OCI-LY3 (cell line): ENCODE measurements around the gene CTAGE1.

Source experiments
- EZH2phosphoT487 ChIP-seq: fragments of 200-600 bp; shearing (Covaris generic); IDR thresholded peaks from 2 replicates; pipeline ENCODE4 v1.6.1; 2018; ENCODE audit warnings: antibody characterized with exemption, mixed run types, low read depth
- TF ChIP-seq, protein P1 (sequence below): fragments of 200-600, 300-600 bp; sonication (generic); IDR thresholded peaks from 2 replicates; pipeline ENCODE4 v1.5.1; 2014; ENCODE audit warnings: antibody characterized with exemption, low read length, low read depth

DNA sequence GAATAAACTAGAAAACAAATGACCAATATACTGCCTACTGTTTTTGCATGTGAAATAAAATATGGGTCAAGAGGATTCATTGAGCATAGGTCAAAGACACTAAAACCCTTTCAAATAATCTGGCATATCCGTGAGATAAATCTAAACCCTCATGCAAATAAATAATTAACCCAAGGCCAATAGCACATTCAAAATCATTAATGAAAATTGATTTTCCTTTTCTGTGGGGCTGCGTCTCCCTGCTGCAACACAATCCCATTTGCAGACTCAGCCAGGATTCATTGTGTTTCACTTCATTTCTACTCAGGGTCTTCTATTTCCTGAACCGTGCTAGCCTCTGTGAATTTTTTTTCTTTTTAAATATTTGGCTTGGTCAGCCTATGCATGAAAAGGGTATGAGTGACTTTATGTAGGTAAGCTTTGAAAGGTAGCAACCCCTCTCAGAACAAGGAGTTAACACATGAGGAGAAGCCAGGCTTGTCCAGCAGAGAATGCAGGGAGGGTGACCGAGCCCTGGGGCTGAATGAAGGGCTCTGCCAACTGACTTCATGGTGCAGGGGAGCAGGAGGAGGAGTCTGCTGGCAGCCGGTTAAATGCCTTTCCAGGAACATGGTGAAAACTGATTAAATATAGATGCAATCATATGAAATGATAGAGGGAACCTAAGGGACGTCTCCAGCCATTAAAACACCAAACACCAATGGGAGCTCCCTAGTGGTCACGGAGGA lies 10.3 kb upstream of the CTAGE1 start:
- TF ChIP-seq, protein P1, sequence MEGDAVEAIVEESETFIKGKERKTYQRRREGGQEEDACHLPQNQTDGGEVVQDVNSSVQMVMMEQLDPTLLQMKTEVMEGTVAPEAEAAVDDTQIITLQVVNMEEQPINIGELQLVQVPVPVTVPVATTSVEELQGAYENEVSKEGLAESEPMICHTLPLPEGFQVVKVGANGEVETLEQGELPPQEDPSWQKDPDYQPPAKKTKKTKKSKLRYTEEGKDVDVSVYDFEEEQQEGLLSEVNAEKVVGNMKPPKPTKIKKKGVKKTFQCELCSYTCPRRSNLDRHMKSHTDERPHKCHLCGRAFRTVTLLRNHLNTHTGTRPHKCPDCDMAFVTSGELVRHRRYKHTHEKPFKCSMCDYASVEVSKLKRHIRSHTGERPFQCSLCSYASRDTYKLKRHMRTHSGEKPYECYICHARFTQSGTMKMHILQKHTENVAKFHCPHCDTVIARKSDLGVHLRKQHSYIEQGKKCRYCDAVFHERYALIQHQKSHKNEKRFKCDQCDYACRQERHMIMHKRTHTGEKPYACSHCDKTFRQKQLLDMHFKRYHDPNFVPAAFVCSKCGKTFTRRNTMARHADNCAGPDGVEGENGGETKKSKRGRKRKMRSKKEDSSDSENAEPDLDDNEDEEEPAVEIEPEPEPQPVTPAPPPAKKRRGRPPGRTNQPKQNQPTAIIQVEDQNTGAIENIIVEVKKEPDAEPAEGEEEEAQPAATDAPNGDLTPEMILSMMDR, result no peak
- no peak for TF ChIP-seq EZH2phosphoT487
